Naive thymus-derived CD8-positive, alpha-beta T cell (primary cell): Measurements from ENCODE around the gene ORMDL2. TPM values are rescaled to one million over a fixed set of nuclear protein-coding genes. Genes with fewer than 3 reads are reported as not detected.
"Not testable (repeated sequence)": the region's sequence is repeated elsewhere in the genome, so short reads cannot be mapped to it uniquely, and the experiment has no call there.

Experiments used
- ATAC-seq, 2 donors: fragments of 150-1000 bp; cut with Tn5 transposase in 1 of 2; sonication (Bioruptor Pico), chemical (Tn5 transposase) in 1 of 2; 1 replicate in 1 of 2; 2 replicates in 1 of 2; pipeline ENCODE4 v1.10.0; 2021; ENCODE audit warnings: mild to moderate bottlenecking in 2 of 2, moderate library complexity in 2 of 2
- POLR2A ChIA-PET: fragments of 350-600 bp; sonication (Branson Sonifier 250); formaldehyde crosslinking; loops from one replicate; lab custom pipeline; 2021; ENCODE audit warnings: antibody characterized with exemption; lab: Charles Lee
- DNase-seq, 10 donors: peaks; one replicate each; pipeline versions ENCODE4 v3.0.0 to v3.0.0-alpha.2; 2020 to 2022
- H3K27ac Mint-ChIP-seq, 10 donors: one replicate each; pipeline ENCODE4 v1.8.0; 2020 to 2022; ENCODE audit warnings: mild to moderate bottlenecking in 10 of 10, mixed read lengths in 10 of 10, moderate library complexity in 4 of 10, inconsistent platforms in 1 of 10
- H3K27me3 Mint-ChIP-seq, 5 donors: one replicate each; pipeline ENCODE4 v1.8.0; 2021 to 2022; ENCODE audit warnings: mixed read lengths in 5 of 5
- H3K36me3 Mint-ChIP-seq, 3 donors: one replicate each; pipeline ENCODE4 v1.8.0; 2020 to 2022; ENCODE audit warnings: mixed read lengths in 3 of 3, mild to moderate bottlenecking in 2 of 3, inconsistent platforms in 1 of 3
- H3K4me1 Mint-ChIP-seq, 4 donors: one replicate each; pipeline ENCODE4 v1.8.0; 2021 to 2022; ENCODE audit warnings: mixed read lengths in 4 of 4
- H3K4me3 Mint-ChIP-seq, 10 donors: one replicate each; pipeline ENCODE4 v1.8.0; 2020 to 2022; ENCODE audit warnings: mild to moderate bottlenecking in 10 of 10, mixed read lengths in 10 of 10, moderate library complexity in 6 of 10, inconsistent platforms in 1 of 10
- H3K9me3 Mint-ChIP-seq, 9 donors: one replicate each; pipeline ENCODE4 v1.8.0; 2020 to 2022; ENCODE audit warnings: mixed read lengths in 9 of 9, mild to moderate bottlenecking in 3 of 9, inconsistent platforms in 1 of 9, moderate library complexity in 1 of 9
- polyA plus RNA-seq, 3 donors: library from polyadenylated mRNA; unstranded; fragments of 300-500 nt; fragmentation: Illumina TruSeq; gene quantifications; one replicate each; pipeline ENCODE4 v1.2.3, GENCODE V29; 2021
- total RNA-seq, 8 experiments: library from RNA in 2 of 8; stranded (reverse) in 2 of 8; gene quantifications; one replicate each; pipeline ENCODE4 v1.2.3 and lab custom pipeline; 2021 to 2026

The ORMDL2 gene
- total and polyA plus RNA-seq, 5 experiments from 2014 or later: 43.2 to 92.5 (median 71.6) TPM

DNA sequence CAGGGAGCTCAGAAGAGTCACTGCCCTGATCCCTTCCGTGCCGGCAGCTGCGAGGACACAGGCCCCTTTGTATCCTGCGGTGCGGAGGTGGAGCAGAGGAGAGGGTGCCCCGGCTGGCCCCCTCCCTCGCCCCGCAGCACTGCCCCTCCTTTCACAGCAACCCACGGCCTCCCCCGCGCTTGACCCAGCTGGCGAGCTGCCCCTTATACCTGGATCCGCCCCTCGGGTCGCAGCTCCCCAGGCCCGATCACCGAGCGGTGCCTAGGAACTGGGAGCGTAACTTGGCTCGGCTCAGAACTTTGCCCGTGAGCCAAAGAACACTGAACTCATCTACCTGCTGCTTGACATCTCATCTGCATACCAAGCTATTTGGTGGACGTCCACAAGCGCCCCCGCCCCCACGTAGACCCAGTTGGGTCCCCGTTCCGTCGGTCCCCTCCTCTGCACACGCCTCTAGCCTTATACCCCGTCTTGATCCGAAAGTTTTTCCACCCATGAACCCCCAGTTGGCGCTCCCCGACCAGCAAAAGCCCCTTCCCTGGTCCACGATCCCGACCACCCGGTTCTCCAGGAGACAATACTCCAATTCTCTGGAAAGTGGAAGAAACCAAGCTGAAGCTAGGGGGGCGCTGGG, 12.2 kb downstream of the ORMDL2 start:
- H3K9me3 Mint-ChIP-seq: no peaks in the 10 kb centered on the region
- POLR2A ChIA-PET: interaction anchor here (0.6 to 7.6 kb wide), 30 partner anchors 13 to 1642 kb away, joined by 3 to 217 read pairs (median 4); partner anchors contain the start of genes CBX5, CS, DGKA and ERBB3
- peaks cover 37 to 63% (median 59%) of the 10 kb centered on the region in 4 donors for H3K4me1 Mint-ChIP-seq
- DNase-seq (peak; percentile 15 to 71 (median 42)), ATAC-seq (peak; percentile 21 to 36)
- peak overlapping the region; percentile 94 to 99 (median 98) for H3K4me3 Mint-ChIP-seq
- H3K27ac Mint-ChIP-seq: peak overlapping the region; percentile 85 to 99 (median 96)
- no peaks in the 10 kb centered on the region for H3K27me3 Mint-ChIP-seq
- H3K36me3 Mint-ChIP-seq: peaks cover 0 to 10% (median 0%) of the 10 kb centered on the region in 3 donors

- DNase-seq (peak in 9 of 10 donors; percentile 41 to 81 (median 62)), ATAC-seq (peak; percentile 15 to 25)
- Mint-ChIP-seq H3K9me3 (no peaks in the 10 kb centered on the region), H3K4me3 (peak overlapping the region; percentile 94 to 99 (median 98)), H3K36me3 (peaks cover 0 to 11% (median 0%) of the 10 kb centered on the region in 3 donors), H3K27me3 (no peaks in the 10 kb centered on the region), H3K4me1 (peaks cover 35 to 61% (median 54%) of the 10 kb centered on the region in 4 donors), H3K27ac (peak overlapping the region; percentile 87 to 99 (median 96))
- POLR2A ChIA-PET: interaction anchor here (0.5 to 7.6 kb wide), 23 partner anchors 13 to 1551 kb away, joined by 3 to 217 read pairs (median 3); partner anchors contain the start of genes BLOC1S1, CBX5, DGKA and ORMDL2
These were observed 13.0 kb downstream of the ORMDL2 start for GRCh38 chr12:55830601-55831446.

- peak overlapping the region; percentile 94 to 99 (median 98) for H3K4me3 Mint-ChIP-seq
- DNase-seq: no peak
- peaks cover 0 to 14% (median 0%) of the 10 kb centered on the region in 3 donors for H3K36me3 Mint-ChIP-seq
- no peaks in the 10 kb centered on the region for H3K9me3 Mint-ChIP-seq
- peak overlapping the region; percentile 87 to 99 (median 96) for H3K27ac Mint-ChIP-seq
- H3K4me1 Mint-ChIP-seq: peaks cover 39 to 61% (median 51%) of the 10 kb centered on the region in 4 donors
- POLR2A ChIA-PET: interaction anchor here (0.5 to 7.6 kb wide), 9 partner anchors 14 to 1696 kb away, joined by 3 to 217 read pairs (median 9); partner anchors contain the start of genes DGKA, ORMDL2, PYM1 and RAB5B
- ATAC-seq: no peak
- H3K27me3 Mint-ChIP-seq: no peaks in the 10 kb centered on the region
These were observed 13.6 kb downstream of the ORMDL2 start for GRCh38 chr12:55831447-55831815.

GRCh38 chr12:55833056-55833455, 15.2 kb downstream of the ORMDL2 start:
- Mint-ChIP-seq H3K27me3 (no peaks in the 10 kb centered on the region), H3K4me1 (peaks cover 34 to 50% (median 40%) of the 10 kb centered on the region in 4 donors), H3K36me3 (peaks cover 0 to 11% (median 0%) of the 10 kb centered on the region in 3 donors), H3K9me3 (no peaks in the 10 kb centered on the region), H3K4me3 (peak overlapping the region in 4 of 10 donors; percentile 25 to 98 (median 59)), H3K27ac (peak overlapping the region in 3 of 10 donors; percentile 18 to 77 (median 29))
- POLR2A ChIA-PET: interaction anchor here (5.3 to 7.6 kb wide), 2 partner anchors 15 to 95 kb away, joined by 210 to 217 read pairs; partner anchors contain the start of genes DGKA, ORMDL2, PYM1 and SARNP
- ATAC-seq (no peak), DNase-seq (no peak)

DNA sequence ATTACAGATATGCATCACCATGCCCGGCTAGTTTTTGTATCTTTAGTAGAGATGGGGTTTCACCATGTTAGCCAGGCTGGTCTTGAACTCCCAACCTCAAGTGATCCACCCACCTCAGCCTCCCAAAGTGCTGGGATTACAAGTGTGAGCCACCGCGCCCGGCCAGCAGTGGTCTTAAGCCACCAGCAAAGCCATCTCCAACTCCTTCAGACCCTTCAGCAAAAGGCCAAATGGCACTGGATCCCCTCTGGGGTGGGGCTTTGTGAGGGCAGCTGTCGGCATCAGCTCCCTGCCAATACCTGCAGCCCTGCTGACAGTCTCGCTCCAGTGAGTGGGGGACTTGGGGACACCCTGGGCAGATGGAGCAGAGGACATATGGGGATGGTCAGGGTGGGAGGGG, 16.6 kb downstream of the ORMDL2 start:
- POLR2A ChIA-PET, DNase-seq, ATAC-seq, H3K9me3 Mint-ChIP-seq, H3K36me3 Mint-ChIP-seq, H3K4me3 Mint-ChIP-seq, H3K27me3 Mint-ChIP-seq: not testable (repeated sequence)
- H3K27ac Mint-ChIP-seq: peak overlapping the region in 1 of 10 donors; percentile 46
- peaks cover 26 to 45% (median 34%) of the 10 kb centered on the region in 4 donors for H3K4me1 Mint-ChIP-seq

DNA sequence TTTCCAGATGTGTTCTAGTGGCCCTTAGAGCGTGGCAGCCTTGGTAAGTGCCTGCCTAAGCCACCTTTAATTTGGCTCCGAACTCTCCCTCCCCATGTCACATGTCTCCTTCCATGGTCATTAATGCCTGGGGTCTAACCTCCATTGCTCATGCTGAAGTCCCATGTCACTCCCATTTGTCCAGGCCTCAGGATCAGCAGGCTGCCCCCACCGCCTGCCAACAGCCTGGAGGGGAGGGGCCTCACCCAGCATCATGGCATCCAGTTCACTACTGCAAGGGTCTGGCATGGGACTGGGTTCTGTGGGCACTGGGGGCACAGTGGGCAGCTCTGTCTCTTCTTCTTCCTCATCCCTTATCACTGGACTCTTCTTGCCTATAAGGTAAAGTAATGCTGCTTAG, 20.5 kb downstream of the ORMDL2 start:
- Mint-ChIP-seq H3K36me3 (peaks cover 0 to 7% (median 0%) of the 10 kb centered on the region in 3 donors), H3K4me3 (no peak overlapping the region), H3K4me1 (peaks cover 3 to 19% (median 15%) of the 10 kb centered on the region in 4 donors), H3K27me3 (peaks cover 0 to 1% (median 0%) of the 10 kb centered on the region in 5 donors), H3K9me3 (no peaks in the 10 kb centered on the region), H3K27ac (peak overlapping the region in 2 of 10 donors; percentile 68 to 70)
- no peak for ATAC-seq
- no peak for DNase-seq
- POLR2A ChIA-PET: interaction anchor here (0.7 kb wide), 1 partner anchor 31 kb away, joined by 3 read pairs; no protein-coding TSS in a partner anchor

GRCh38 chr12:55839345-55840140, 21.7 kb downstream of the ORMDL2 start:
- peaks cover 0 to 1% (median 0%) of the 10 kb centered on the region in 5 donors for H3K27me3 Mint-ChIP-seq
- H3K9me3 Mint-ChIP-seq: no peaks in the 10 kb centered on the region
- H3K27ac Mint-ChIP-seq: peak overlapping the region in 1 of 10 donors; percentile 53
- peaks cover 3 to 16% (median 12%) of the 10 kb centered on the region in 4 donors for H3K4me1 Mint-ChIP-seq
- H3K36me3 Mint-ChIP-seq: peaks cover 0 to 4% (median 0%) of the 10 kb centered on the region in 3 donors
- DNase-seq (no peak), ATAC-seq (no peak)
- H3K4me3 Mint-ChIP-seq: no peak overlapping the region
- POLR2A ChIA-PET: no interaction called here

GRCh38 chr12:55840581-55841351, 22.9 kb downstream of the ORMDL2 start:
- POLR2A ChIA-PET: no interaction called here
- no peak overlapping the region for H3K4me3 Mint-ChIP-seq
- peaks cover 3 to 14% (median 12%) of the 10 kb centered on the region in 4 donors for H3K4me1 Mint-ChIP-seq
- DNase-seq (no peak), ATAC-seq (no peak)
- peak overlapping the region in 2 of 10 donors; percentile 28 to 60 for H3K27ac Mint-ChIP-seq
- no peaks in the 10 kb centered on the region for H3K9me3 Mint-ChIP-seq
- H3K27me3 Mint-ChIP-seq: peaks cover 0 to 1% (median 0%) of the 10 kb centered on the region in 5 donors
- peaks cover 0 to 3% (median 0%) of the 10 kb centered on the region in 3 donors for H3K36me3 Mint-ChIP-seq

DNA sequence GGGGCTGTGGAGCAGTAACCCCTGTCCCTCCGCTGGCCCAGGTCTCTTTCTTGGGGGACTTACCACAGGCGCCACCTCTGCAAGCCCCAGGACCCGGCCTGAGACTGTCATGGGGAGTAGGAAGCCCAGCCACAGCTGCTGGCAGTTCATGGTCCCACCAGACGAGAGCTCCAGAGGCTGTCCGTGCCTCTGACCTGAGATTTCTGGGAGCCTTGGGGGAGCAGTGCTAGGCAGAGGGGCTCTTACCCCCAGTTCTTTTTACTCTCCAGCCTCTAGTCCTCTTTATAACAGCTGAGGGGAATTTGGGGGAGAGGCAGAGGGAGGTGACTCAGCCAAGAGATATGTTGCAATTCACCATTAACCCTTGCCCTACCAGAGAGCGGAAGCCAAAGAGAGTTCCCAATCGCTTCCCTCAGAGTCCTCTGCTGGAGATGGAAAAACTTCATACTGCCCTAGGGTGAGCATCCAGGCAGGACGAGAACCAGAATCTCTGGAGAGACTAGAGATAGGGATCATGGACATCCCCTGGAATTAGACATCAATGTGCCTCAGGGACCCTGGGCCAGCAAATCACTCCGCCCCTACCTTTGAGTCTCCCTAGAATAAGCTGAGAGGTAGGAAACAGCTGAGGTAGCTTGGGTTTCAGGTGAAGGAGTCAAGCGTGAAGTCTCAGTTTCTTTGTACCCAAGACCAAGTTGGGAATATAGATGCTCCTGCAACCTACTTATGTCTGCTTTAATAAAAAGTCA, 25.0 kb downstream of the ORMDL2 start, which contains the start of gene MMP19:
TSS of gene MMP19 (minus strand) at position 256 of the 749 bp plus-strand sequence. CDS start at position 150, 106 bp downstream.
- H3K36me3 Mint-ChIP-seq: no peaks in the 10 kb centered on the region

DNA sequence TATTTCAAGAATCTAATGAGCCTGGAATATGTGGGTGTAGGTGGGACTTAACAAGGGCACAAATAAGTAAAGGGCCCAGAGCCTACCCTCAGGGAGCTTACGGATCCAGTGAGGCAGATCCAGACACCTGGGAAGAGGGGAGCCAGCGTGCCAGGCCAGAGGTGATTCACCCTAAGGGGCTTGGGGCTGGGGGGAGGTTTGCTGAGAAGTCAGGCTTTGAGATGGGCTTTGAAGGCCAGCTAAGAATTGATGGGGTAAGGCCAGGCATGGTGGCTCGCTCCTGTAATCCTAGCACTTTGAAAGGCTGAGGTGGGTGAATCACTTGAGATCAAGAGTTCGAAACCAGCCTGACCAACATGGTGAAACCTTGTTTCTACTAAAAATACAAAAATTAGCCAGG, 25.6 kb downstream of the ORMDL2 start:
- H3K36me3 Mint-ChIP-seq: no peaks in the 10 kb centered on the region
- no peak overlapping the region for H3K27ac Mint-ChIP-seq
- peaks cover 0 to 2% (median 0%) of the 10 kb centered on the region in 5 donors for H3K27me3 Mint-ChIP-seq
- POLR2A ChIA-PET: no interaction called here
- peaks cover 1 to 5% (median 4%) of the 10 kb centered on the region in 4 donors for H3K4me1 Mint-ChIP-seq
- no peaks in the 10 kb centered on the region for H3K9me3 Mint-ChIP-seq
- DNase-seq (no peak), ATAC-seq (no peak)
- no peak overlapping the region for H3K4me3 Mint-ChIP-seq

More for the DNA sequence above, 25.0 kb downstream of the ORMDL2 start, which contains the start of gene MMP19:
- Mint-ChIP-seq H3K4me3 (no peak within 1 kb of the TSS), H3K9me3 (no peaks in the 10 kb centered on the region), H3K27me3 (peaks cover 0 to 2% (median 0%) of the 10 kb centered on the region in 5 donors), H3K4me1 (peaks cover 1 to 5% (median 4%) of the 10 kb centered on the region in 4 donors), H3K27ac (peak within 1 kb of the TSS in 3 of 10 donors; percentile 3 to 40 (median 24))
- DNase-seq (no peak), ATAC-seq (no peak)
- POLR2A ChIA-PET: no interaction called here
